ENCODE results near the gene RALGAPA2. TPM values are rescaled to one million over a fixed set of nuclear protein-coding genes. Genes with fewer than 3 reads are reported as not detected.
A peak's percentile ranks its signal among the peaks of the same experiment; 100 is the strongest.

The RALGAPA2 gene
- total RNA-seq, 4 donors from 2014 or later, result 89.7 to 126 (median 97.8) TPM

GRCh38 chr20:20729563-20729962 is 17.1 kb upstream of the RALGAPA2 start:
- DNase-seq, result no peak
- no peaks in the 10 kb centered on the region for H3K27me3 ChIP-seq
- intact Hi-C loops (cut with DNase I), result no loop called here
- H3K36me3 ChIP-seq, result no peaks in the 10 kb centered on the region
- no peaks in the 10 kb centered on the region for H3K9me3 ChIP-seq
- WGBS, 2 donors, result 97 to 98% methylated on average over 3 of the region's 3 CpGs
- H3K4me1 ChIP-seq, result peaks cover 23 to 33% of the 10 kb centered on the region in 2 donors
- no peak overlapping the region for H3K4me3 ChIP-seq (replicated peaks in 1 of 3)
- H3K27ac ChIP-seq, result peak overlapping the region in 1 of 3 donors; percentile 40
- TF ChIP-seq, protein P1, sequence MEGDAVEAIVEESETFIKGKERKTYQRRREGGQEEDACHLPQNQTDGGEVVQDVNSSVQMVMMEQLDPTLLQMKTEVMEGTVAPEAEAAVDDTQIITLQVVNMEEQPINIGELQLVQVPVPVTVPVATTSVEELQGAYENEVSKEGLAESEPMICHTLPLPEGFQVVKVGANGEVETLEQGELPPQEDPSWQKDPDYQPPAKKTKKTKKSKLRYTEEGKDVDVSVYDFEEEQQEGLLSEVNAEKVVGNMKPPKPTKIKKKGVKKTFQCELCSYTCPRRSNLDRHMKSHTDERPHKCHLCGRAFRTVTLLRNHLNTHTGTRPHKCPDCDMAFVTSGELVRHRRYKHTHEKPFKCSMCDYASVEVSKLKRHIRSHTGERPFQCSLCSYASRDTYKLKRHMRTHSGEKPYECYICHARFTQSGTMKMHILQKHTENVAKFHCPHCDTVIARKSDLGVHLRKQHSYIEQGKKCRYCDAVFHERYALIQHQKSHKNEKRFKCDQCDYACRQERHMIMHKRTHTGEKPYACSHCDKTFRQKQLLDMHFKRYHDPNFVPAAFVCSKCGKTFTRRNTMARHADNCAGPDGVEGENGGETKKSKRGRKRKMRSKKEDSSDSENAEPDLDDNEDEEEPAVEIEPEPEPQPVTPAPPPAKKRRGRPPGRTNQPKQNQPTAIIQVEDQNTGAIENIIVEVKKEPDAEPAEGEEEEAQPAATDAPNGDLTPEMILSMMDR (IDR thresholded peaks at IDR 0.05), result no peak
- no peak for TF ChIP-seq POLR2A (IDR thresholded peaks at IDR 0.05)

DNA sequence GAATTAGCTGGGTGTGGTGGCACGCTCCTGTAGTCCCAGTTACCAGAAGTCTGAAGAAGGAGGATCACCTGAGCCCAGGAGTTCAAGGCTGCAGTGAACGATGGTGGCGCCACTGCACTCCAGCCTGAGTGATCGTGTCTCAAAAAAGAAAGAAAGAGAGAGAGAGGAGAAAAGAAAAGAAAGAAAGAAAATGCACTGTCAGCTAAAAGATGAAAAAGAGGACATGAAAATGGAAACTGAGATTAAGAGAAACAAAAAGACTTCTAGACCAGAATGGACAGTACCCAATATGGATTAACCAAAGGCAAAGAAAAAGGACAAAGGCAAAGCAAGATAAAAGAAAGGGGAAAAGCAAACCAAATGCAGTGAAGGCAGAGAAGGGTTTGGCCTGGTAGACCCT is 9.0 kb upstream of the RALGAPA2 start:
- intact Hi-C loops (cut with DNase I), result no loop called here
- Histone ChIP-seq H3K27me3 (no peaks in the 10 kb centered on the region), H3K4me3 (replicated peaks in 1 of 3) (no peak overlapping the region), H3K9me3 (no peaks in the 10 kb centered on the region), H3K36me3 (no peaks in the 10 kb centered on the region), H3K4me1 (no peaks in the 10 kb centered on the region), H3K27ac (no peak overlapping the region)
- DNase-seq, result no peak
- TF ChIP-seq, protein P1 (IDR thresholded peaks at IDR 0.05), result no peak
- 94 to 95% methylated on average over 4 of the region's 4 CpGs for WGBS, 2 donors

DNA sequence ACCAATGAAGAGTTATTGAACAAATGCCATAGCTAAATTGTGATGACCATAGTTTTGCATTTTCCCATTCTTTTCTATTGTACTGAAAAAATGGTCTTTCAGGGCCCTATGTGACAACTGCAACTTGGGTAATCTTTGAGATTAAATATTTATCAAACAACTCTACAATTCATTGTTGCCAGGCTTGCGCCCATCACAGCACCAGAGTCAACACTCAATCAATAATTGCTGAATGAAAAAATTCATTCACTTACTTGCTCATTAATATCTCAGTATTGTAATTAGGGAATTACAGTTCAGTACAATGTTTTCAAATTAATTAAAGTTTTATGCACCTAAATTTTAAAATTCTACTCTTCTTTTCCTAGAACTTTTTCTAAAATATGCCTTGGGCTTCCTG is 7.7 kb upstream of the RALGAPA2 start:
- no peak overlapping the region for H3K4me3 ChIP-seq (replicated peaks in 1 of 3)
- no peak for DNase-seq
- TF ChIP-seq POLR2A (IDR thresholded peaks at IDR 0.05), result no peak
- TF ChIP-seq, protein P1 (IDR thresholded peaks at IDR 0.05), result no peak
- H3K9me3 ChIP-seq, result no peaks in the 10 kb centered on the region
- no peak overlapping the region for H3K27ac ChIP-seq
- H3K36me3 ChIP-seq, result no peaks in the 10 kb centered on the region
- H3K4me1 ChIP-seq, result no peaks in the 10 kb centered on the region
- 96 to 100% methylated on average over 1 of the region's 1 CpG for WGBS, 2 donors
- intact Hi-C loops (cut with DNase I), result no loop called here
- no peaks in the 10 kb centered on the region for H3K27me3 ChIP-seq

DNA sequence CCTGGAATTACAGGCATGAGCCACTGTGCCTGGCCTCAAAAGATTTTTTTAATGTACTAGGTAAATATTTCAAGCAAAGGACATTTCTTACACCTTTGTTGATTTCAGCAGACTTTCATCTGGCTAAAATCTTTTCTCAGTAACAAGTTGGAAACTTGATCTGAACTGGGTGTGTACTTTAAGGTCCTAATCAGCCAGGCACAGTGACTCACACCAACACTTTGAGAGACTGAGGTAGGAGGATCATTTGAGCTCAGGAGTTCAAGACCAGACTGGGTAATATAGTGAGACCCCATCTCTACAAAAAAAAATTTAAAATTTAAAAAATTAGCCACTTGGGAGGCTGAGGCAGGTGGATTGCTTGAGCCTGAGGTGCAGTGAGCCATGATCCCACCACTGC is 7.0 kb upstream of the RALGAPA2 start:
- no peaks in the 10 kb centered on the region for H3K27me3 ChIP-seq
- intact Hi-C loops (cut with DNase I), result no loop called here
- no peak for TF ChIP-seq POLR2A (IDR thresholded peaks at IDR 0.05)
- TF ChIP-seq, protein P1 (IDR thresholded peaks at IDR 0.05), result no peak

DNA sequence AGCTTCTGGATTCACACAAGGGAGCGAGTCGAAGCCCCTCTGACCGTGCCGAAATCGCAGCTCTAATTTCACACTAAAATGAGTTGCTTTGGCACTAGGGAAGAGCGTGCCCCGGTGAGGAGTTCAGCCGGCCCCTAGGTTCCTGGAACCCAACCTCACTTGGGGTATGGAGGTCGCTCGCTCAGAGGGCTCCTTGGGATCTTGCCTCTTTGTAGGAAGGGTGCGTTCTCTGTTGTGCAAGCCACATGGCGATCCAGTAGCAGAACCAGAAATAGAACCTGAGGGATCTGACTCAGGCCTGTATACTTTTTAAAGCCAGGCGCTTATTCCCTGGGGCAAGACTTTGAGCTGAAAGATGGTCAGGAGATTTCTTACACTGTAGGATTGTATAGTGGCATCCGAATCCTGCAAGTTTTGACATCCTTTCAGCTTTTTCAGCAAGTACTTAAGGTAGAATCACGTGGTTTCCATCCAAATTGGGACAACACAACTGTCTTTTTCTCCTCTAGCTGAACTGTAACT is 861 bp upstream of the RALGAPA2 start:
- Histone ChIP-seq H3K9me3 (no peaks in the 10 kb centered on the region), H3K27me3 (no peaks in the 10 kb centered on the region), H3K4me3 (replicated peaks in 1 of 3) (peak overlapping the region in 1 of 3 donors; percentile 92), H3K4me1 (peaks cover 18 to 20% of the 10 kb centered on the region in 2 donors), H3K36me3 (no peaks in the 10 kb centered on the region), H3K27ac (peak overlapping the region; percentile 52 to 92 (median 87))
- TF ChIP-seq POLR2A (IDR thresholded peaks at IDR 0.05), result no peak
- TF ChIP-seq, protein P1 (IDR thresholded peaks at IDR 0.05), result no peak
- DNase-seq, result no peak
- intact Hi-C loops (cut with DNase I), result no loop called here
- WGBS, 2 donors, result 49 to 50% methylated on average over 10 to 15 of the region's 15 CpGs

More for the DNA sequence above, 7.0 kb upstream of the RALGAPA2 start:
- H3K27ac ChIP-seq, result no peak overlapping the region
- H3K4me1 ChIP-seq, result no peaks in the 10 kb centered on the region
- H3K9me3 ChIP-seq, result no peaks in the 10 kb centered on the region
- H3K4me3 ChIP-seq (replicated peaks in 1 of 3), result no peak overlapping the region
- no peak for DNase-seq
- no peaks in the 10 kb centered on the region for H3K36me3 ChIP-seq

Data from thyroid gland (tissue), 4 donors.